OCI-LY1 (cell line): ENCODE results near the gene MTMR2.

Experiments used
- H2AFZ ChIP-seq: fragments of 200-600 bp; sonication (generic), shearing (Covaris generic); 2 replicates; pipeline ENCODE4 v1.6.0; 2014; ENCODE audit warnings: antibody characterized with exemption, mild to moderate bottlenecking, low read length
- H3F3A ChIP-seq: fragments of 200-600 bp; sonication (generic), shearing (Covaris generic); 2 replicates; pipeline ENCODE4 v1.6.0; 2014; ENCODE audit warnings: mild to moderate bottlenecking, antibody characterized with exemption, low read length, moderate library complexity; ENCODE audit not compliant: insufficient read depth
- H3K27ac ChIP-seq: fragments of 200-600 bp; sonication (generic); 2 replicates; pipeline ENCODE4 v1.5.1; 2014; ENCODE audit warnings: low read length, mixed run types, mild to moderate bottlenecking, low read depth; ENCODE audit not compliant: poor library complexity, severe bottlenecking
- H3K27me3 ChIP-seq: fragments of 200-600 bp; sonication (generic); 2 replicates; pipeline ENCODE4 v1.6.0; 2014; ENCODE audit warnings: antibody characterized with exemption, mild to moderate bottlenecking, low read length, moderate library complexity; ENCODE audit not compliant: insufficient read depth
- H3K36me3 ChIP-seq: fragments of 200-600 bp; sonication (generic); 2 replicates; pipeline ENCODE4 v1.6.1; 2014; ENCODE audit warnings: mild to moderate bottlenecking, antibody characterized with exemption, low read length, moderate library complexity, mixed read lengths; ENCODE audit not compliant: insufficient read depth
- H3K4me1 ChIP-seq: fragments of 200-600 bp; sonication (generic); 2 replicates; pipeline ENCODE4 v1.5.1; 2014; ENCODE audit warnings: mild to moderate bottlenecking, low read length, moderate library complexity; ENCODE audit not compliant: insufficient read depth, severe bottlenecking
- H3K4me2 ChIP-seq: fragments of 200-600 bp; sonication (generic), shearing (Covaris generic); 2 replicates; pipeline ENCODE4 v1.6.1; 2014; ENCODE audit warnings: low read length
- H3K4me3 ChIP-seq: fragments of 200-600 bp; sonication (generic); 2 replicates; pipeline ENCODE4 v1.5.1; 2014; ENCODE audit warnings: low read length, low read depth, mild to moderate bottlenecking, mixed read lengths; ENCODE audit not compliant: poor library complexity, severe bottlenecking
- H3K79me2 ChIP-seq: fragments of 200-600 bp; shearing (Covaris generic); 2 replicates; pipeline ENCODE4 v1.6.1; 2016; ENCODE audit warnings: mixed run types, low read length, mixed read lengths; ENCODE audit not compliant: insufficient read depth
- H3K9ac ChIP-seq: fragments of 200-600 bp; sonication (generic), shearing (Covaris generic); 2 replicates; pipeline ENCODE4 v1.6.1; 2014; ENCODE audit warnings: mild to moderate bottlenecking, low read length, mixed read lengths
- H3K9me2 ChIP-seq: fragments of 200-600 bp; sonication (generic), shearing (Covaris generic); 2 replicates; pipeline ENCODE4 v1.6.1; 2014; ENCODE audit warnings: low read depth, mild to moderate bottlenecking, low read length, mixed read lengths
- H3K9me3 ChIP-seq: fragments of 200-600 bp; shearing (Covaris generic); 2 replicates; pipeline ENCODE4 v1.6.1; 2014; ENCODE audit warnings: low read length, mixed read lengths
- H4K20me1 ChIP-seq: fragments of 200-600 bp; sonication (generic), shearing (Covaris generic); 2 replicates; pipeline ENCODE4 v1.6.0; 2016; ENCODE audit warnings: mild to moderate bottlenecking, low read length; ENCODE audit not compliant: insufficient read depth
- CTCF ChIP-seq: fragments of 200-600 bp; sonication (generic), shearing (Covaris generic); IDR thresholded peaks from 2 replicates; pipeline ENCODE4 v1.5.1; 2017; ENCODE audit warnings: mild to moderate bottlenecking, antibody characterized with exemption, low read length, moderate library complexity, mixed read lengths
- EZH2 ChIP-seq: fragments of 200-600 bp; sonication (generic), shearing (Covaris generic); IDR thresholded peaks from 2 replicates; pipeline ENCODE4 v1.8.0; 2017; ENCODE audit warnings: borderline replicate concordance, mixed run types, mild to moderate bottlenecking, antibody characterized with exemption, low read length, moderate library complexity, mixed read lengths

MTMR2 gene

DNA sequence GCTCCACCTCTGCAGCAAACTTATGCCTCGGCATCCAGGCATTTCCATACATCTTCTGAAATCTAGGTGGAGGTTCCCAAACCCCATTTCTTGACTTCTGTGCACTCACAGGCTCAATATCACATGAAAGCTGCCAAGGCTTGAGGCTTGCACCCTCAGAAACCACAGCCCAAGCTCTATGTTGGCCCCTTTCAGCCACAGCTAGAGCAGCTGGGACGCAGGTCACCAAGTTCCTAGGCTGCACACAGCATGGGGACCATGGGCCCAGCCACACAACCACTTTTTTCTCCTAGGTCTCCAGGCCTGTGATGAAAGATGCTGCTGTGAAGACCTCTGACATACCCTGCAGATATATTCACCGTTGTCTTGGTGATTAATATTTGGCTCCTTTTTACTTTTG is 24.7 kb upstream of the MTMR2 start:
- Histone ChIP-seq H3K9ac (no peak overlapping the region), H3K27ac (no peak overlapping the region), H3K79me2 (no peaks in the 10 kb centered on the region), H4K20me1 (no peaks in the 10 kb centered on the region), H2AFZ (no peak overlapping the region), H3K4me1 (no peaks in the 10 kb centered on the region), H3F3A (no peaks in the 10 kb centered on the region), H3K9me2 (no peaks in the 10 kb centered on the region), H3K4me3 (no peak overlapping the region), H3K27me3 (no peaks in the 10 kb centered on the region), H3K36me3 (no peaks in the 10 kb centered on the region), H3K4me2 (no peak overlapping the region), H3K9me3 (peaks cover 13% of the 10 kb centered on the region)
- TF ChIP-seq CTCF, result no peak
- no peak for TF ChIP-seq EZH2

GRCh38 chr11:95944623-95945022 is 20.7 kb upstream of the MTMR2 start:
- Histone ChIP-seq H3K27ac (no peak overlapping the region), H3K36me3 (no peaks in the 10 kb centered on the region), H3K4me3 (no peak overlapping the region), H3K9me2 (no peaks in the 10 kb centered on the region), H4K20me1 (no peaks in the 10 kb centered on the region), H2AFZ (no peak overlapping the region), H3K4me1 (no peaks in the 10 kb centered on the region), H3K4me2 (no peak overlapping the region), H3F3A (no peaks in the 10 kb centered on the region), H3K27me3 (no peaks in the 10 kb centered on the region), H3K9me3 (peaks cover 13% of the 10 kb centered on the region), H3K79me2 (no peaks in the 10 kb centered on the region), H3K9ac (no peak overlapping the region)
- TF ChIP-seq EZH2, result no peak
- TF ChIP-seq CTCF, result no peak

GRCh38 chr11:95943546-95943945 is 19.6 kb upstream of the MTMR2 start:
- Histone ChIP-seq H3K4me2 (no peak overlapping the region), H3K27ac (no peak overlapping the region), H3K9ac (no peak overlapping the region), H3F3A (no peaks in the 10 kb centered on the region), H3K36me3 (no peaks in the 10 kb centered on the region), H3K4me1 (no peaks in the 10 kb centered on the region), H4K20me1 (no peaks in the 10 kb centered on the region), H3K4me3 (no peak overlapping the region), H2AFZ (no peak overlapping the region), H3K9me3 (peaks cover 13% of the 10 kb centered on the region), H3K27me3 (no peaks in the 10 kb centered on the region), H3K9me2 (no peaks in the 10 kb centered on the region), H3K79me2 (no peaks in the 10 kb centered on the region)
- TF ChIP-seq EZH2 (no peak), CTCF (no peak)
